Right lobe of liver (tissue), 4 donors: ENCODE data around the gene SYT1.

Source experiments
- POLR2A ChIP-seq: fragments of 450-650 bp; IDR thresholded peaks from one replicate; pipeline ENCODE4 v1.6.1; 2017; ENCODE audit warnings: antibody characterized with exemption, mild to moderate bottlenecking
- TF ChIP-seq, protein P1 (sequence below), 4 donors: fragments of 200-600 bp in 3 of 4; fragments of 450-650 bp in 1 of 4; IDR thresholded peaks; one replicate each; pipeline versions ENCODE4 v1.5.1 to v1.8.0; 2016 to 2022; ENCODE audit warnings: antibody characterized with exemption in 4 of 4, mild to moderate bottlenecking in 2 of 4
- donor health status: DM: no; HTN: no; CAD: no.
- donor health status: DM: no; HTN: no; CAD: no.
- donor health status: DM: no; HTN: yes; CAD: no.

GRCh38 chr12:78864870-78865463 lies 393 bp downstream of the SYT1 start:
- TF ChIP-seq POLR2A: no peak
- TF ChIP-seq, protein P1, sequence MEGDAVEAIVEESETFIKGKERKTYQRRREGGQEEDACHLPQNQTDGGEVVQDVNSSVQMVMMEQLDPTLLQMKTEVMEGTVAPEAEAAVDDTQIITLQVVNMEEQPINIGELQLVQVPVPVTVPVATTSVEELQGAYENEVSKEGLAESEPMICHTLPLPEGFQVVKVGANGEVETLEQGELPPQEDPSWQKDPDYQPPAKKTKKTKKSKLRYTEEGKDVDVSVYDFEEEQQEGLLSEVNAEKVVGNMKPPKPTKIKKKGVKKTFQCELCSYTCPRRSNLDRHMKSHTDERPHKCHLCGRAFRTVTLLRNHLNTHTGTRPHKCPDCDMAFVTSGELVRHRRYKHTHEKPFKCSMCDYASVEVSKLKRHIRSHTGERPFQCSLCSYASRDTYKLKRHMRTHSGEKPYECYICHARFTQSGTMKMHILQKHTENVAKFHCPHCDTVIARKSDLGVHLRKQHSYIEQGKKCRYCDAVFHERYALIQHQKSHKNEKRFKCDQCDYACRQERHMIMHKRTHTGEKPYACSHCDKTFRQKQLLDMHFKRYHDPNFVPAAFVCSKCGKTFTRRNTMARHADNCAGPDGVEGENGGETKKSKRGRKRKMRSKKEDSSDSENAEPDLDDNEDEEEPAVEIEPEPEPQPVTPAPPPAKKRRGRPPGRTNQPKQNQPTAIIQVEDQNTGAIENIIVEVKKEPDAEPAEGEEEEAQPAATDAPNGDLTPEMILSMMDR (IDR thresholded peaks at IDR 0.05): no peak
